Endothelial cell (in vitro differentiated cells): ENCODE data around the gene GPD1. TPM values are rescaled to one million over a fixed set of nuclear protein-coding genes. Genes with fewer than 3 reads are reported as not detected.

ENCODE experiments used
- DNase-seq: peaks from one replicate; pipeline ENCODE4 v3.0.0; 2021; ENCODE audit warnings: low spot score
- H3K27ac Mint-ChIP-seq: one replicate; pipeline ENCODE4 v1.8.0; 2021; ENCODE audit warnings: mixed read lengths, inconsistent platforms; ENCODE audit not compliant: unreplicated experiment
- H3K27me3 Mint-ChIP-seq: one replicate; pipeline ENCODE4 v1.8.0; 2021; ENCODE audit warnings: mild to moderate bottlenecking, moderate library complexity, mixed read lengths, inconsistent platforms; ENCODE audit not compliant: unreplicated experiment
- H3K36me3 Mint-ChIP-seq: one replicate; pipeline ENCODE4 v1.8.0; 2021; ENCODE audit warnings: mild to moderate bottlenecking, low read depth, mixed read lengths, inconsistent platforms; ENCODE audit not compliant: unreplicated experiment
- H3K4me1 Mint-ChIP-seq: one replicate; pipeline ENCODE4 v1.8.0; 2021; ENCODE audit warnings: mild to moderate bottlenecking, mixed read lengths, inconsistent platforms; ENCODE audit not compliant: unreplicated experiment
- H3K4me3 Mint-ChIP-seq: one replicate; pipeline ENCODE4 v1.8.0; 2021; ENCODE audit warnings: mild to moderate bottlenecking, mixed read lengths, inconsistent platforms; ENCODE audit not compliant: unreplicated experiment
- H3K9me3 Mint-ChIP-seq: one replicate; pipeline ENCODE4 v1.8.0; 2021; ENCODE audit warnings: mixed read lengths, inconsistent platforms; ENCODE audit not compliant: unreplicated experiment
- total RNA-seq: library from RNA; stranded (reverse); fragmentation: NEBNext Ultra II Directional; extraction: Animal tissue kit (Norgen Biotek cat#: 25700); gene quantifications from one replicate; pipeline ENCODE4 v1.2.1, GENCODE V29; 2021; ENCODE audit not compliant: unreplicated experiment
- TF ChIP-seq, protein P1 (sequence below): fragments of 200-600 bp; sonication (generic); IDR thresholded peaks from one replicate; pipeline ENCODE4 v1.5.0; 2021; ENCODE audit warnings: antibody characterized with exemption; ENCODE audit not compliant: unreplicated experiment

The GPD1 gene
- total RNA-seq, 1 donor from 2014 or later, result not detected

DNA sequence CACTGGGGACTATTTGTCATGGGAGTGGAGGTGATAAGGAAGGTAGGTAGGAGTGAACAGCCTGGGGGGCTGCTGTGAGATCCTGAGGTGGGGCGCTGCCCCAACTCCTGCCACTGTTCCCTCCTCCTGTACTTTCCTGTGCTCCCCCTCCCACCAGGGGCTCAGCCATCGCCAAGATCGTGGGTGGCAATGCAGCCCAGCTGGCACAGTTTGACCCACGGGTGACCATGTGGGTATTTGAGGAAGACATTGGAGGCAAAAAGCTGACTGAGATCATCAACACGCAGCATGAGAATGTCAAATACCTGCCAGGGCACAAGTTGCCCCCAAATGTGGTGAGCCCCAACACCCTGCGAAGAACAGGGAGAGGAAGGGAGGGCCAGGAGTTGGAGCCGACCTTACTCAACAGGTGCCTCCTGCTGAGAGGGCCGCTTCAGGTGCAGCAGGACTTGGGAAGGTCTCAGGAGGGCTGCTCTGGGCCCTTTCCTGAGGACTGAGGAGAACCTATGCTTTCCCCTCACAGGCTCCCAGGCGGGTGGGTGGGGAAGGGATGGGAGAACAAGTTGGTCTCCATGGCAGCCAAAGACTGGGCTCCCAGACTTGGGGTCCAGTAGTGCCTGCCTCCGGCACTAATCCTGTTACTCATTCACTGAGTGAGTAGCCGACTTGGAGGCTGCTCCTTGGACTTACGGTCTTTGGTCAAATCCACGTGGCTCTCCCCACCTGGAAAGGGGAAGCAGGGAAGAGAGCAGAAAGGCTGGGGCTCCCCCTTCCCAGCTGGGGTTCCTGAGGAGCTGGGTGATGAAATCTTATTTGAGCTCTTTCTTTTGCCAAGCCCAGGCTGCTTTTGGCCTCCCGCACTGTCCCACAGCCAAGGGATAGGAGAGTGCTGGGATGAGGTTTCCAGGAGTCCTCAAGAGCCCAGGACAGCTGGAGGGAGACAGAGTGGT lies 884 bp downstream of the GPD1 start:
- no peak overlapping the region for H3K27ac Mint-ChIP-seq
- no peak overlapping the region for H3K4me3 Mint-ChIP-seq
- peaks cover 11% of the 10 kb centered on the region for H3K27me3 Mint-ChIP-seq
- no peaks in the 10 kb centered on the region for H3K9me3 Mint-ChIP-seq
- H3K4me1 Mint-ChIP-seq, result peaks cover 3% of the 10 kb centered on the region
- TF ChIP-seq, protein P1, sequence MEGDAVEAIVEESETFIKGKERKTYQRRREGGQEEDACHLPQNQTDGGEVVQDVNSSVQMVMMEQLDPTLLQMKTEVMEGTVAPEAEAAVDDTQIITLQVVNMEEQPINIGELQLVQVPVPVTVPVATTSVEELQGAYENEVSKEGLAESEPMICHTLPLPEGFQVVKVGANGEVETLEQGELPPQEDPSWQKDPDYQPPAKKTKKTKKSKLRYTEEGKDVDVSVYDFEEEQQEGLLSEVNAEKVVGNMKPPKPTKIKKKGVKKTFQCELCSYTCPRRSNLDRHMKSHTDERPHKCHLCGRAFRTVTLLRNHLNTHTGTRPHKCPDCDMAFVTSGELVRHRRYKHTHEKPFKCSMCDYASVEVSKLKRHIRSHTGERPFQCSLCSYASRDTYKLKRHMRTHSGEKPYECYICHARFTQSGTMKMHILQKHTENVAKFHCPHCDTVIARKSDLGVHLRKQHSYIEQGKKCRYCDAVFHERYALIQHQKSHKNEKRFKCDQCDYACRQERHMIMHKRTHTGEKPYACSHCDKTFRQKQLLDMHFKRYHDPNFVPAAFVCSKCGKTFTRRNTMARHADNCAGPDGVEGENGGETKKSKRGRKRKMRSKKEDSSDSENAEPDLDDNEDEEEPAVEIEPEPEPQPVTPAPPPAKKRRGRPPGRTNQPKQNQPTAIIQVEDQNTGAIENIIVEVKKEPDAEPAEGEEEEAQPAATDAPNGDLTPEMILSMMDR, result no peak
- H3K36me3 Mint-ChIP-seq, result peaks cover 14% of the 10 kb centered on the region
- no peak for DNase-seq

DNA sequence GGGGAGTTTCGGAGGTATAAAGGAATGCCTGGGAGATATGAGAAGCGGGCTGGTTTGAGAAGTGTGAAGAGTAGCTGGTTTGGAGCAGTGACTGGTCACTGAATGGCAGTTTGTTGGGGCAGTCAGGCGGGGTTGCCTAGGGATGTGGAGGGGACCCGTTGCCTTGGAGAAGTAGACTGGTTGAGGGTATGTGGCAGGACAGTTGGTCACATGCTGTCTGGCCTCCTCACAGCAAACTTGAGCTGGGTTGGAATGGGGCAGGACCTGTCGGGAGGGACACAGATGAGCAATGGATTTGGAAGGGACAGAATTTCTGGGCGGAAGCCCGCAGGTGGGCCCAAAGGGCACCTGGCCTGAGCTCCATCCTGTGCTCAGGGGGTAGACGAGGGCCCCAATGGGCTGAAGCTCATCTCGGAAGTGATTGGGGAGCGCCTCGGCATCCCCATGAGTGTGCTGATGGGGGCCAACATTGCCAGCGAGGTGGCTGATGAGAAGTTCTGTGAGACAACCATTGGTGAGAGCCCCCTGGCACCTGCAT lies 2.2 kb downstream of the GPD1 start:
- Mint-ChIP-seq H3K4me3 (no peak overlapping the region), H3K27me3 (peaks cover 11% of the 10 kb centered on the region), H3K9me3 (no peaks in the 10 kb centered on the region), H3K27ac (peak overlapping the region; percentile 7), H3K36me3 (peaks cover 6% of the 10 kb centered on the region), H3K4me1 (peaks cover 9% of the 10 kb centered on the region)
- TF ChIP-seq, protein P1, result no peak
- no peak for DNase-seq

DNA sequence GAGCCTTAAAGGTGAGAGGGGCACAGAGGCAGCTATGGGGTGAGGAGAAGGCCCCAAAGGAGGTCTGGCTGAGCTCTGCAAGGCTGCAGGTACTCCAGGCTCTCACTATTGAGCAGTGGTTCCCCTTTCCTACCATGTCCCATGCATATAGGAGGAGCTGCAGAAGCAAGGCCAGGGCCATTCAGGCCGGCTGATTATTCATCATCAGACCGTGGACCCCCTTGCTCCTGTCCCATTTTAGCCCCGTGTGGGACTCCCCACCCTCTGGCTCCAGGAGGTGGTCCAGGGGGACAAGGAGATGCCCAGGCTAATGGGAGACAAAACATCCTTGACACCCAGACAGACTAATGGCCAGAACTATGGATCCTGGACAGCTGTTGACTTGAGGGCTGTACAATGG lies 3.1 kb downstream of the GPD1 start:
- Mint-ChIP-seq H3K27ac (no peak overlapping the region), H3K9me3 (no peaks in the 10 kb centered on the region), H3K4me1 (peaks cover 9% of the 10 kb centered on the region), H3K4me3 (no peak overlapping the region), H3K27me3 (peaks cover 11% of the 10 kb centered on the region), H3K36me3 (peaks cover 6% of the 10 kb centered on the region)
- TF ChIP-seq, protein P1, result no peak
- no peak for DNase-seq

DNA sequence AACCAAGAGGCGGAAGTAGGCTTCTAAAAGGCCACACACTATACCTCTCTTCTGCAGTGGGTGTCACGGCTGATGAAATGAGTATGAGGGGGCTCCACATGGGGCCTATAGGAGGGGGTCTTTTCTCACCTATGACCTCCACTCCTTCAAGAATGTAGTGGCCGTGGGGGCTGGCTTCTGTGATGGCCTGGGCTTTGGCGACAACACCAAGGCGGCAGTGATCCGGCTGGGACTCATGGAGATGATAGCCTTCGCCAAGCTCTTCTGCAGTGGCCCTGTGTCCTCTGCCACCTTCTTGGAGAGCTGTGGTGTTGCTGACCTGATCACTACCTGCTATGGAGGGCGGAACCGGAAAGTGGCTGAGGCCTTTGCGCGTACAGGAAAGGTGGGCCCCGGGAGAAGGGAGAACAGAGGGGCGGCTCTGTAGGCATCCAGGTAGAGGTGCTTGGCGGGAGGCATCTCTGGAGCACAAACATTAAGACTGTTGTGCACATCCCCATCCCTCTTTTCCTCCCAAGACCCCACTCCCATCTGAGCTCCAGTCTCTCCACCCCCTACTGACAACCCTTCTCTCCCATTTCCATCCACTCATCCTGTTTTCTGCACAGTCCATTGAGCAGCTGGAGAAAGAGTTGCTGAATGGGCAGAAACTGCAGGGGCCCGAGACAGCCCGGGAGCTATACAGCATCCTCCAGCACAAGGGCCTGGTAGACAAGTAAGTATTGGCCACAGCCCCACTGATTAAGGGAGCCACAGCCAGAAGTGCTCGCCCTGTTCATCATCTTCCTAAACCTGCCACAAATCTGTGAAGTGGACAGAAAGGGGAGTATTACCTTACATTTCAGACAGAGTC lies 3.8 kb downstream of the GPD1 start:
- H3K36me3 Mint-ChIP-seq, result peaks cover 9% of the 10 kb centered on the region
- H3K9me3 Mint-ChIP-seq, result no peaks in the 10 kb centered on the region
- peaks cover 13% of the 10 kb centered on the region for H3K4me1 Mint-ChIP-seq
- H3K4me3 Mint-ChIP-seq, result no peak overlapping the region
- DNase-seq, result no peak
- TF ChIP-seq, protein P1, result no peak
- H3K27me3 Mint-ChIP-seq, result peaks cover 13% of the 10 kb centered on the region
- no peak overlapping the region for H3K27ac Mint-ChIP-seq
